ENCODE data around the gene ROGDI. TPM values are rescaled to one million over a fixed set of nuclear protein-coding genes. Genes with fewer than 3 reads are reported as not detected.
A peak's percentile ranks its signal among the peaks of the same experiment; 100 is the strongest.

ROGDI gene
- total and polyA plus RNA-seq, 2 of the 13 experiments (the other 11 are each of a cell fraction or from before 2014, with no cell fraction given) = 19.2 to 42.1 TPM

DNA sequence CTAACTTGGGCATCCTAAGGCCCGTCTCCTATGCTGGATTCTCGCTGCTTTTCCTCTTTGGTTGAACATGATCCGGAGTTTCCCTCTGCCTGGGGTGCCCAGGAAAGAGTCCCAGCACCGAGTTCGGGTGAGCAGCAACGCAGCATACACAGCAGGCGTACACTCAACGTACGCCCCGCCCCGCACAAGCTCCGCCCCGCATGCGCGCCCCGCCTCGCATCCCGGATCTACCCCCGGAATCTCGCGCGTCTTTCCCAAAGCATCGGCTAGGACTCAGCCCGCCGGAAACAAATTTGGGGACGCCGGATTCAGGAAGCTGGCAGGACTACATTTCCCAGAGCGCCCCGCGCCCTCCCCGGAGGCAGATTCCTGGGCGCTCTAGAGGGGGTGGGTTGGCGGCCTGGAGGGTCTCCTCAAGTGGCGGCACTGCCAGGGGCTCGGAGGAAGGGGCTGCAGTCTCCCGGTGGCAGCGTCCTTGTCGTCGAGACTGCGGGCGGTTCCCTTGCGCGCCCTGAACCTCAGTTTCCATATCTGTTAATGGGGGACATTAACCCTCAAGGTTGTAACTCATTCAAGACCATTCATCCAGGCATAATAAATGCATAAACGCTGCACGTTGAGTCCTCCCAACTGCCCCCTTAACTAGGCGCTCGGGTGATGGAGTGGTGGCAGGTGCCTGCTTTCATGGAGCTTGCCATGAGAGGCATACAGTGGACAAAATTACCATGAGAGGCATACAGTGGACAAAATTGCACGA lies 33.7 kb downstream of the ROGDI start (continued):
- TF ChIP-seq, protein P1, sequence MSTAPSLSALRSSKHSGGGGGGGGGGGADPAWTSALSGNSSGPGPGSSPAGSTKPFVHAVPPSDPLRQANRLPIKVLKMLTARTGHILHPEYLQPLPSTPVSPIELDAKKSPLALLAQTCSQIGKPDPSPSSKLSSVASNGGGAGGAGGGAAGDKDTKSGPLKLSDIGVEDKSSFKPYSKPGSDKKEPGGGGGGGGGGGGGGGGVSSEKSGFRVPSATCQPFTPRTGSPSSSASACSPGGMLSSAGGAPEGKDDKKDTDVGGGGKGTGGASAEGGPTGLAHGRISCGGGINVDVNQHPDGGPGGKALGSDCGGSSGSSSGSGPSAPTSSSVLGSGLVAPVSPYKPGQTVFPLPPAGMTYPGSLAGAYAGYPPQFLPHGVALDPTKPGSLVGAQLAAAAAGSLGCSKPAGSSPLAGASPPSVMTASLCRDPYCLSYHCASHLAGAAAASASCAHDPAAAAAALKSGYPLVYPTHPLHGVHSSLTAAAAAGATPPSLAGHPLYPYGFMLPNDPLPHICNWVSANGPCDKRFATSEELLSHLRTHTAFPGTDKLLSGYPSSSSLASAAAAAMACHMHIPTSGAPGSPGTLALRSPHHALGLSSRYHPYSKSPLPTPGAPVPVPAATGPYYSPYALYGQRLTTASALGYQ (CRISPR knock-in tag; IDR thresholded peaks at IDR 0.05) = no peak
- TF ChIP-seq HOXA3 (CRISPR knock-in tag; IDR thresholded peaks at IDR 0.05) = peak; percentile 79
- TF ChIP-seq ZKSCAN1 (IDR thresholded peaks at IDR 0.05; ENCODE audit: low read length) = no peak
- TF ChIP-seq AKAP8 (CRISPR knock-in tag; IDR thresholded peaks at IDR 0.05) = peak; percentile 59; the same call in 1 of the 2 replicates
- TF ChIP-seq FOXK1 (CRISPR knock-in tag; IDR thresholded peaks at IDR 0.05; ENCODE audit: borderline replicate concordance, low read depth) = peak; percentile 73; the same call in 1 of the 2 replicates
- TF ChIP-seq, protein P2, sequence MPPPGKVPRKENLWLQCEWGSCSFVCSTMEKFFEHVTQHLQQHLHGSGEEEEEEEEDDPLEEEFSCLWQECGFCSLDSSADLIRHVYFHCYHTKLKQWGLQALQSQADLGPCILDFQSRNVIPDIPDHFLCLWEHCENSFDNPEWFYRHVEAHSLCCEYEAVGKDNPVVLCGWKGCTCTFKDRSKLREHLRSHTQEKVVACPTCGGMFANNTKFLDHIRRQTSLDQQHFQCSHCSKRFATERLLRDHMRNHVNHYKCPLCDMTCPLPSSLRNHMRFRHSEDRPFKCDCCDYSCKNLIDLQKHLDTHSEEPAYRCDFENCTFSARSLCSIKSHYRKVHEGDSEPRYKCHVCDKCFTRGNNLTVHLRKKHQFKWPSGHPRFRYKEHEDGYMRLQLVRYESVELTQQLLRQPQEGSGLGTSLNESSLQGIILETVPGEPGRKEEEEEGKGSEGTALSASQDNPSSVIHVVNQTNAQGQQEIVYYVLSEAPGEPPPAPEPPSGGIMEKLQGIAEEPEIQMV (CRISPR knock-in tag; IDR thresholded peaks at IDR 0.05; ENCODE audit: low read depth) = no peak
- no peak for TF ChIP-seq ZNF75D (CRISPR knock-in tag; IDR thresholded peaks at IDR 0.05; ENCODE audit: borderline replicate concordance)
- TF ChIP-seq PAWR (CRISPR knock-in tag; IDR thresholded peaks at IDR 0.05; ENCODE audit: borderline replicate concordance) = no peak
- peak; percentile 73 for TF ChIP-seq YEATS4 (CRISPR knock-in tag; IDR thresholded peaks at IDR 0.05; ENCODE audit: borderline replicate concordance)
- peak; percentile 72 for TF ChIP-seq PHF8 (CRISPR knock-in tag; IDR thresholded peaks at IDR 0.05)
- TF ChIP-seq NFIC (IDR thresholded peaks at IDR 0.05; ENCODE audit: low read length) = no peak
- TF ChIP-seq ZNF430 (CRISPR knock-in tag; IDR thresholded peaks at IDR 0.05) = no peak
- peak; percentile 80 for TF ChIP-seq IRF2 (CRISPR knock-in tag; IDR thresholded peaks at IDR 0.05)
- TF ChIP-seq, protein P3, sequence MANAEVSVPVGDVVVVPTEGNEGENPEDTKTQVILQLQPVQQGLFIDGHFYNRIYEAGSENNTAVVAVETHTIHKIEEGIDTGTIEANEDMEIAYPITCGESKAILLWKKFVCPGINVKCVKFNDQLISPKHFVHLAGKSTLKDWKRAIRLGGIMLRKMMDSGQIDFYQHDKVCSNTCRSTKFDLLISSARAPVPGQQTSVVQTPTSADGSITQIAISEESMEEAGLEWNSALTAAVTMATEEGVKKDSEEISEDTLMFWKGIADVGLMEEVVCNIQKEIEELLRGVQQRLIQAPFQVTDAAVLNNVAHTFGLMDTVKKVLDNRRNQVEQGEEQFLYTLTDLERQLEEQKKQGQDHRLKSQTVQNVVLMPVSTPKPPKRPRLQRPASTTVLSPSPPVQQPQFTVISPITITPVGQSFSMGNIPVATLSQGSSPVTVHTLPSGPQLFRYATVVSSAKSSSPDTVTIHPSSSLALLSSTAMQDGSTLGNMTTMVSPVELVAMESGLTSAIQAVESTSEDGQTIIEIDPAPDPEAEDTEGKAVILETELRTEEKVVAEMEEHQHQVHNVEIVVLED (CRISPR knock-in tag; IDR thresholded peaks at IDR 0.05; ENCODE audit: borderline replicate concordance) = peak; percentile 91; the same call in 1 of the 2 replicates
- TF ChIP-seq SOX5 (CRISPR knock-in tag; IDR thresholded peaks at IDR 0.05; ENCODE audit: borderline replicate concordance) = no peak
- TF ChIP-seq SUZ12 (IDR thresholded peaks at IDR 0.05; ENCODE audit: low read depth, low read length) = peak; percentile 69
- 0 out of 2 replicates have a peak, but pooled peaks have one; percentile 26 for TF ChIP-seq MXD4 (CRISPR knock-in tag; IDR thresholded peaks at IDR 0.05)
